ENCODE measurements around the gene FGD6. TPM values are rescaled to one million over a fixed set of nuclear protein-coding genes. Genes with fewer than 3 reads are reported as not detected.
"Not testable (repeated sequence)": the region's sequence is repeated elsewhere in the genome, so short reads cannot be mapped to it uniquely, and the experiment has no call there.

FGD6 gene
- total RNA-seq, 1 donor from 2014 or later, result 8.6 TPM

DNA sequence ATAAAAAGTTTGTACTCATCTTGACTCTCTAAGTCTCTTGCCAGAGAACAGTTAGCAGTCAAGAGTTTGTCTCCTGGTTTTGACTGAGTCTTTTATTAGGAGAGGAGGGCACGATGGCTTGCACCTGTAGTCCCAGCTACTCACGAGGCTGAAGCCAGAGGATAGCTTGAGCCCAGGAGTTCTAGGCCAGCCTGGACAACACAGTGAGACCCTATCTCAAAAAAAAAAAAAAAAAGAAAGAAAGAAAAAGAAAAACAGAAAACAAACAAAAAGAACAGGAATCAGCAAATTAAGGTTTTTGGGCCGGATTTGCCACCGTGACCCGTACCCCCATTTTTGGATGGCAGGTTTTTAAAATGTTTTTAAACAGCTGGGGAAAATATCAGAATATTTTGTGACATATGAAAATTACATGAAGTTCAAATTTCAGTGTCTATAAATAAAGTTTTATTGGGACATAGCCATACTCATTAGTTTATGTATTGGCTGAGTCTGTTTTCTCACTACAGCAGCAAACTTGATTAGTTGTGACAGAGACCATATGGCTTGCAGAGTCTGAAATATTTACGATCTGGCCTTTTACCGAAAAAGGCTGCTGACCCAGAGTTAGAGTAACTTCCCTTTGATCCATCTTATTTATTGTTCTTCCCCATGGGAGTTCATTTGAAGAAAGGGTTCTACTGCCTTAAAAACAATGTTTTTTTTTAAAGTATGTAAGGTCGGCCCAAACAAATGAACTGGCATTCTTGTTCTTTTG, 31.5 kb upstream of the FGD6 start:
- H3K36me3 Mint-ChIP-seq (ENCODE audit: low read depth), result peaks cover 10% of the 10 kb centered on the region
- no peaks in the 10 kb centered on the region for H3K27me3 Mint-ChIP-seq (ENCODE audit: low read depth)
- no peak for DNase-seq (ENCODE audit: low spot score)
- TF ChIP-seq, protein P1, sequence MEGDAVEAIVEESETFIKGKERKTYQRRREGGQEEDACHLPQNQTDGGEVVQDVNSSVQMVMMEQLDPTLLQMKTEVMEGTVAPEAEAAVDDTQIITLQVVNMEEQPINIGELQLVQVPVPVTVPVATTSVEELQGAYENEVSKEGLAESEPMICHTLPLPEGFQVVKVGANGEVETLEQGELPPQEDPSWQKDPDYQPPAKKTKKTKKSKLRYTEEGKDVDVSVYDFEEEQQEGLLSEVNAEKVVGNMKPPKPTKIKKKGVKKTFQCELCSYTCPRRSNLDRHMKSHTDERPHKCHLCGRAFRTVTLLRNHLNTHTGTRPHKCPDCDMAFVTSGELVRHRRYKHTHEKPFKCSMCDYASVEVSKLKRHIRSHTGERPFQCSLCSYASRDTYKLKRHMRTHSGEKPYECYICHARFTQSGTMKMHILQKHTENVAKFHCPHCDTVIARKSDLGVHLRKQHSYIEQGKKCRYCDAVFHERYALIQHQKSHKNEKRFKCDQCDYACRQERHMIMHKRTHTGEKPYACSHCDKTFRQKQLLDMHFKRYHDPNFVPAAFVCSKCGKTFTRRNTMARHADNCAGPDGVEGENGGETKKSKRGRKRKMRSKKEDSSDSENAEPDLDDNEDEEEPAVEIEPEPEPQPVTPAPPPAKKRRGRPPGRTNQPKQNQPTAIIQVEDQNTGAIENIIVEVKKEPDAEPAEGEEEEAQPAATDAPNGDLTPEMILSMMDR (IDR thresholded peaks at IDR 0.05), result no peak
- H3K4me1 Mint-ChIP-seq (ENCODE audit: low read depth), result peaks cover 51% of the 10 kb centered on the region
- no peak overlapping the region for H3K4me3 Mint-ChIP-seq (ENCODE audit: unreplicated experiment)
- H3K9me3 Mint-ChIP-seq (ENCODE audit: low read depth), result no peaks in the 10 kb centered on the region
- peak overlapping the region; percentile 65 for H3K27ac Mint-ChIP-seq (ENCODE audit: unreplicated experiment)

DNA sequence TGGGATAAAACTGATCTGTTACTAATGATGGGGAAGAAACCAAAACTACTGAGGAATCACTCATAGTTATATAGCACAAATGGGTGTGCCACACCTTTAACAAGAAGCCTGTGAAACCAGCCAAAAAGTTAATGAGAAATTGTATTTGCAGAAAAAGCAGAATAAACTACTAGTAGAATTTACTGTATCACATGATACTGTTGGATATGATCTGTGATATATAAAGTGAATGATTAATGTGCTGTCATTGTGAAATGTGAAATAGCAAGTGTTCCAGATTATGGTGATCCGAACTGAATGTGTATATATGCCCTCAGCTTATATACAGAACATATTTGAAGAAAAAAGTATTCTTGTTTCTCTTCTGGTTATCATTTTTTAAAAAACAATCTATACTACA, 30.8 kb upstream of the FGD6 start:
- no peak overlapping the region for H3K4me3 Mint-ChIP-seq (ENCODE audit: unreplicated experiment)
- H3K27me3 Mint-ChIP-seq (ENCODE audit: low read depth), result no peaks in the 10 kb centered on the region
- H3K9me3 Mint-ChIP-seq (ENCODE audit: low read depth), result no peaks in the 10 kb centered on the region
- TF ChIP-seq, protein P1 (IDR thresholded peaks at IDR 0.05), result no peak
- H3K4me1 Mint-ChIP-seq (ENCODE audit: low read depth), result peaks cover 53% of the 10 kb centered on the region
- H3K36me3 Mint-ChIP-seq (ENCODE audit: low read depth), result peaks cover 5% of the 10 kb centered on the region
- peak overlapping the region; percentile 65 for H3K27ac Mint-ChIP-seq (ENCODE audit: unreplicated experiment)
- no peak for DNase-seq (ENCODE audit: low spot score)

DNA sequence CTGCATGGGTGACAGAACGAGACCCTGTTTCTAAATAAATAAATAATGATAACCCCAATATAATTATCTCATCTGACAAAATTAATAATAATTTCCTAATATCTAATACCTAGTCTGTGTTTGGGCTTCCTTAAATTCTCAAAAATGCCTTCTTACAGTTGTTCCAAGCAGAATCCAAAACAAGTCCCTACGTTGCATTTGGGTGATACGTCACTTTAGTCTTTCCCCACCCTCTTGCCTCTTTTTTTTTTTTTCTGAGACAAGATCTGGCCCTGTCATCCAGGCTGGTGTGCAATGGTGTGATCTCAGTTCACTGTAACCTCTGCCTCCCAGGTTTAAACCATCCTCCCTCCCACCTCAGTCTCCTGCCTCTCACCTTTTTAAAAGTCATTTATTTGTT, 27.1 kb upstream of the FGD6 start:
- no peak for DNase-seq (ENCODE audit: low spot score)
- no peaks in the 10 kb centered on the region for H3K27me3 Mint-ChIP-seq (ENCODE audit: low read depth)
- H3K36me3 Mint-ChIP-seq (ENCODE audit: low read depth), result no peaks in the 10 kb centered on the region
- H3K27ac Mint-ChIP-seq (ENCODE audit: unreplicated experiment), result no peak overlapping the region
- H3K9me3 Mint-ChIP-seq (ENCODE audit: low read depth), result no peaks in the 10 kb centered on the region
- peaks cover 52% of the 10 kb centered on the region for H3K4me1 Mint-ChIP-seq (ENCODE audit: low read depth)
- TF ChIP-seq, protein P1 (IDR thresholded peaks at IDR 0.05), result no peak
- no peak overlapping the region for H3K4me3 Mint-ChIP-seq (ENCODE audit: unreplicated experiment)

DNA sequence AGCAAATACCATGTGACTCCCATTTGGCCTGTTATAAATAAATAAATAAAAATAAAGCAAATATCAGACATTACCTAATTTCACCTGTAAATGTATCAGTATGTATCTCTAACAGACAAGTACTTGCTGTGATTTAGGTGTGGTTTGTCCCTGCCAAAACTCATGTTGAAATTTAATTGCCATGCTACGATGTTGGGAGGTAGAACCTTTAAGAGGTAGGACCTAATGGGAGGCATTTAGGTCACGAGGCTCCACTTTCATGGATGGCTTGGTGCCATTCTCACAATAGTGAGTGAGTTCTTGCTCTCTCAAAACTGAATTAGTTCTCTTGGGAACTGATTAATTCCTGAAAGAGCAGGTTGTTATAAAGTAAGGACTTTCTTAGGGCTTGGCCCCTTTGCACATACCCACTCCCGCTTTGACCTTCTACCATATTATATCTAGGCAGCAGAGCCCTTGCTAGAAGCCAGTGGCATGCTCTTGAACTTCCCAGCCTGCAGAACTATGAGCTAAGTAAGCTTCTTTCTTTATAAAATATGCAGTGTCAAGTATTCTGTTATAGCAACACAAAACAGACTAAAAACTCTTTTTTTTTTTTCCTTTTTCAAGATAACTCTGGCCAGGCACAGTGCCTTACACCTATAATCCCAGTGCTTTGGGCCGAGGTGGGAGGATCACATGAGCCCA, 26.4 kb upstream of the FGD6 start:
- Mint-ChIP-seq H3K9me3 (ENCODE audit: low read depth) (no peaks in the 10 kb centered on the region), H3K4me1 (ENCODE audit: low read depth) (peaks cover 48% of the 10 kb centered on the region), H3K4me3 (ENCODE audit: unreplicated experiment) (no peak overlapping the region), H3K27ac (ENCODE audit: unreplicated experiment) (no peak overlapping the region), H3K36me3 (ENCODE audit: low read depth) (no peaks in the 10 kb centered on the region), H3K27me3 (ENCODE audit: low read depth) (no peaks in the 10 kb centered on the region)
- no peak for DNase-seq (ENCODE audit: low spot score)
- TF ChIP-seq, protein P1 (IDR thresholded peaks at IDR 0.05), result no peak

DNA sequence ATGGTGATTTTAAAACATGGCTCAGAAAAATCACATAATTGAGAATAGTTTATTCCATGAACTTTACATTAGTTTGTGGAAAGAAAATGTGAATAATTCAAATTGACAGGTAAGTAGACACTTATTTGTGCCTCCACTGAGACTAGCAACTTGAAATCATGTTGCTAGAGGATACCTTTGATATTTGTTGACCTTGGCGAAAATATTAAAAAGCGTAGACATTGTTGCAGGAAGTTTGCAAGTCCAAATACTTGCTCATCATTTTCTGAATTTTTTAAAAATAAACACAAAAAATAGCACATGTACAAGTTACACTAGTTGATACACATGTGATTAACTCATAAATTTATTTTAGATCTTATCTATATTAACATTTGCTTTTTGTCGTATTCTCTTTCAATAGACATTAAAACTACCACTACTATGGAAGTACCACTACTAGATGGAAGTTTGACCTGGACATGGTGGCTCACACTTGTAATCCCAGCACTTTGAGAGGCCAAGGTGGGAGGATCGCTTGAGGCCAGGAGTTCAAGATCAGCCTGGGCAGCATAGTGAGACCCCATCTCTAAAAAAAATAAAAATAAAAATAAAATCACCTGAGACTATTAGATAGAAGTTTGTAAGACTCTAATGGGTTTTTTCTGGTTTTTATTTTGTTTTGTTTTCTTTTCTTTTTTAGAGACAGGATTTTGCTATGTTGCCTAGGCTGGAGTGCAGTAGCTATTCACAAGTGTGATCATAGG, 24.7 kb upstream of the FGD6 start:
- Mint-ChIP-seq H3K27me3 (ENCODE audit: low read depth) (no peaks in the 10 kb centered on the region), H3K9me3 (ENCODE audit: low read depth) (no peaks in the 10 kb centered on the region), H3K36me3 (ENCODE audit: low read depth) (no peaks in the 10 kb centered on the region), H3K27ac (ENCODE audit: unreplicated experiment) (no peak overlapping the region), H3K4me3 (ENCODE audit: unreplicated experiment) (no peak overlapping the region), H3K4me1 (ENCODE audit: low read depth) (peaks cover 48% of the 10 kb centered on the region)
- TF ChIP-seq, protein P1 (IDR thresholded peaks at IDR 0.05), result no peak
- DNase-seq (ENCODE audit: low spot score), result no peak

DNA sequence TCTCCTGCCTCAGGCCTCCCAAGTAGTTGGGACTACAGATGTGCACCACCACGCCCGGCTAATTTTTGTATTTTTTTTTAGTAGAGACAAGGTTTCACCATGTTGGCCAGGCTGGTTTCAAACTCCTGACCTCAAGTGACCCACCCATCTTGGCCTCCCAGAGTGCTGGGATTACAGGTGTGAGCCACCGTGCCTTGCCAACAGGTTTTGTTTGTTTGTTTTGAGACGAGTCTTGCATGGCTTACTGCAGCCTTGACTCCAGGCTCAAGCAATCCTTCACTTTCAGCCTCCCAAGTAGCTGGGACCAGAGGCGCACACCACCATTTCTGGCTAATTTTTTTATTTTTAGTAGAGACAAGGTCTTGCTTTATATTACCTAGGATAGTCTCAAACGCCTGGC, 23.9 kb upstream of the FGD6 start:
- peaks cover 40% of the 10 kb centered on the region for H3K4me1 Mint-ChIP-seq (ENCODE audit: low read depth)
- not testable (repeated sequence) for H3K27me3 Mint-ChIP-seq (ENCODE audit: low read depth); H3K9me3 Mint-ChIP-seq (ENCODE audit: low read depth); H3K36me3 Mint-ChIP-seq (ENCODE audit: low read depth); H3K4me3 Mint-ChIP-seq (ENCODE audit: unreplicated experiment); DNase-seq (ENCODE audit: low spot score)
- peak overlapping the region; percentile 54 for H3K27ac Mint-ChIP-seq (ENCODE audit: unreplicated experiment)
